H9 (cell line): ENCODE measurements around the gene AP3D1. TPM values are rescaled to one million over a fixed set of nuclear protein-coding genes. Genes with fewer than 3 reads are reported as not detected.
A peak's percentile ranks its signal among the peaks of the same experiment; 100 is the strongest.

ENCODE experiments used
- DNase-seq: peaks from one replicate; pipeline ENCODE4 v3.0.0-alpha.2; 2017
- H2AFZ ChIP-seq: one replicate; pipeline ENCODE4 v1.6.1; 2013; ENCODE audit warnings: mild to moderate bottlenecking, low read length, control low read depth, moderate library complexity
- H2AK5ac ChIP-seq: 2 replicates; pipeline ENCODE4 v1.6.1; 2013; ENCODE audit warnings: low read length, control low read depth, mixed read lengths; ENCODE audit not compliant: insufficient read length
- H2BK120ac ChIP-seq: one replicate; pipeline ENCODE4 v1.6.1; 2013; ENCODE audit warnings: low read depth, mild to moderate bottlenecking, low read length, control low read depth, inconsistent platforms; ENCODE audit not compliant: poor library complexity, severe bottlenecking
- H2BK12ac ChIP-seq: 2 replicates; pipeline ENCODE4 v1.6.1; 2013; ENCODE audit warnings: low read length, control low read depth, mixed read lengths, low read depth; ENCODE audit not compliant: insufficient read length
- H2BK15ac ChIP-seq: 2 replicates; pipeline ENCODE4 v1.6.1; 2013; ENCODE audit warnings: low read depth, low read length, control low read depth
- H2BK20ac ChIP-seq: one replicate; pipeline ENCODE4 v1.6.1; 2013; ENCODE audit warnings: low read depth, mild to moderate bottlenecking, low read length, control low read depth, inconsistent platforms; ENCODE audit not compliant: poor library complexity, severe bottlenecking
- H2BK5ac ChIP-seq: 2 replicates; pipeline ENCODE4 v1.6.1; 2013; ENCODE audit warnings: low read length, control low read depth, mixed read lengths; ENCODE audit not compliant: insufficient read length
- H3K14ac ChIP-seq: 2 replicates; pipeline ENCODE4 v1.6.1; 2013; ENCODE audit warnings: low read length, control low read depth; ENCODE audit not compliant: insufficient read depth
- H3K18ac ChIP-seq: 2 replicates; pipeline ENCODE4 v1.6.1; 2013; ENCODE audit warnings: low read depth, mild to moderate bottlenecking, mixed read lengths, low read length, control low read depth; ENCODE audit not compliant: insufficient read length
- H3K23ac ChIP-seq: 2 replicates; pipeline ENCODE4 v1.6.1; 2013; ENCODE audit warnings: low read length, control low read depth, mixed read lengths, low read depth; ENCODE audit not compliant: insufficient read length
- H3K23me2 ChIP-seq: 2 replicates; pipeline ENCODE4 v1.6.1; 2013; ENCODE audit warnings: low read depth, mild to moderate bottlenecking, mixed read lengths, low read length, control low read depth; ENCODE audit not compliant: insufficient read length, poor library complexity, severe bottlenecking
- H3K27ac ChIP-seq: 2 replicates; pipeline ENCODE4 v1.5.1; 2013; ENCODE audit warnings: low read length, control low read depth, mixed read lengths, low read depth; ENCODE audit not compliant: insufficient read length
- H3K27me3 ChIP-seq: 2 replicates; pipeline ENCODE4 v1.6.1; 2013; ENCODE audit warnings: low read length, control low read depth, inconsistent platforms; ENCODE audit not compliant: insufficient read depth
- H3K4ac ChIP-seq: 2 replicates; pipeline ENCODE4 v1.6.1; 2013; ENCODE audit warnings: low read depth, mild to moderate bottlenecking, control low read depth, inconsistent platforms, low read length, moderate library complexity
- H3K4me1 ChIP-seq: 2 replicates; pipeline ENCODE4 v1.6.1; 2013; ENCODE audit warnings: low read length, control low read depth, inconsistent platforms; ENCODE audit not compliant: insufficient read depth
- H3K4me2 ChIP-seq: 2 replicates; pipeline ENCODE4 v1.6.1; 2013; ENCODE audit warnings: low read length, control low read depth, mixed read lengths; ENCODE audit not compliant: insufficient read length, insufficient read depth
- H3K56ac ChIP-seq: 2 replicates; pipeline ENCODE4 v1.6.1; 2013; ENCODE audit warnings: low read depth, mild to moderate bottlenecking, mixed read lengths, low read length, control low read depth; ENCODE audit not compliant: insufficient read length
- H3K79me1 ChIP-seq: 2 replicates; pipeline ENCODE4 v1.6.1; 2013; ENCODE audit warnings: low read depth, mild to moderate bottlenecking, moderate library complexity, low read length, control low read depth, inconsistent platforms; ENCODE audit not compliant: insufficient read depth, poor library complexity, severe bottlenecking
- H3K79me2 ChIP-seq: 2 replicates; pipeline ENCODE4 v1.6.1; 2013; ENCODE audit warnings: low read length, control low read depth, inconsistent platforms; ENCODE audit not compliant: insufficient read depth
- H3K9ac ChIP-seq: 2 replicates; pipeline ENCODE4 v1.6.1; 2013; ENCODE audit warnings: low read length, control low read depth, mixed read lengths; ENCODE audit not compliant: insufficient read length; ENCODE audit errors: extremely low read depth
- H3K9me3 ChIP-seq: one replicate; pipeline ENCODE4 v1.6.1; 2013; ENCODE audit warnings: low read depth, low read length, inconsistent platforms; ENCODE audit not compliant: control insufficient read depth
- H3T11ph ChIP-seq: one replicate; pipeline ENCODE4 v1.6.1; 2013; ENCODE audit warnings: mild to moderate bottlenecking, low read length, control low read depth, inconsistent platforms
- H4K20me1 ChIP-seq: one replicate; pipeline ENCODE4 v1.6.1; 2013; ENCODE audit not compliant: control insufficient read depth, insufficient read length, insufficient read depth
- H4K5ac ChIP-seq: 2 replicates; pipeline ENCODE4 v1.6.1; 2013; ENCODE audit warnings: low read depth, mild to moderate bottlenecking, mixed read lengths, low read length, control low read depth; ENCODE audit not compliant: insufficient read length
- H4K8ac ChIP-seq: replicated peaks from 2 replicates; pipeline ENCODE4 v1.6.1; 2013; ENCODE audit warnings: low read length, control low read depth, mixed read lengths, low read depth; ENCODE audit not compliant: insufficient read length
- H4K91ac ChIP-seq: 2 replicates; pipeline ENCODE4 v1.6.1; 2013; ENCODE audit warnings: low read depth, mild to moderate bottlenecking, moderate library complexity, mixed read lengths, low read length, control low read depth; ENCODE audit not compliant: insufficient read length
- H3K27ac Mint-ChIP-seq, 3 experiments: 2 replicates in 2 of 3; 3 replicates in 1 of 3; pipeline ENCODE4 v1.8.0; 2020 to 2021; ENCODE audit warnings: mixed read lengths in 3 of 3, mild to moderate bottlenecking in 1 of 3, moderate library complexity in 1 of 3
- H3K27me3 Mint-ChIP-seq: 2 replicates; pipeline ENCODE4 v1.8.0; 2021; ENCODE audit warnings: low read depth, mild to moderate bottlenecking, moderate library complexity, mixed read lengths
- H3K36me3 Mint-ChIP-seq, 3 experiments: 2 replicates in 2 of 3; 3 replicates in 1 of 3; pipeline ENCODE4 v1.8.0; 2020 to 2021; ENCODE audit warnings: low read depth in 3 of 3, mixed read lengths in 3 of 3; ENCODE audit not compliant: insufficient read depth in 1 of 3
- H3K4me1 Mint-ChIP-seq, 2 experiments: 2 replicates each; pipeline ENCODE4 v1.8.0; 2020; ENCODE audit warnings: mixed read lengths in 2 of 2
- H3K4me3 Mint-ChIP-seq, 2 experiments: 2 replicates in 1 of 2; 3 replicates in 1 of 2; pipeline ENCODE4 v1.8.0; 2020 to 2021; ENCODE audit warnings: mild to moderate bottlenecking in 2 of 2, mixed read lengths in 2 of 2, moderate library complexity in 1 of 2
- H3K9me3 Mint-ChIP-seq, 2 experiments: 2 replicates in 1 of 2; 3 replicates in 1 of 2; pipeline ENCODE4 v1.8.0; 2020; ENCODE audit warnings: mild to moderate bottlenecking in 2 of 2, mixed read lengths in 2 of 2, moderate library complexity in 1 of 2
- CTCF ChIP-seq: fragments of 200-600 bp; sonication (generic); conservative IDR thresholded peaks from 3 replicates; pipeline ENCODE4 v1.8.0; 2021; ENCODE audit warnings: antibody characterized with exemption, mild to moderate bottlenecking
- WGBS: extraction: QIAGEN DNeasy Blood & Tissue Kit; methylation state at CpG from one replicate; pipeline ENCODE4 v1.1.7; 2013; ENCODE audit warnings: missing lambda C conversion rate, low lambda C conversion rate, mixed read lengths; ENCODE audit not compliant: insufficient read length; ENCODE audit errors: extremely low coverage; 5-methylcytosine and 5-hydroxymethylcytosine counted together
- total RNA-seq: library from RNA; stranded (reverse); gene quantifications from 2 replicates; pipeline ENCODE4 v1.2.1, GENCODE V29; 2021

Gene AP3D1
- total RNA-seq, 1 experiment from 2014 or later, result 142 TPM

GRCh38 chr19:2070986-2071673 lies 80.2 kb downstream of the AP3D1 start:
- no peaks in the 10 kb centered on the region for H3K23me2 ChIP-seq
- no peak overlapping the region for H3K27ac ChIP-seq

More at GRCh38 chr19:2070986-2071673, 80.2 kb downstream of the AP3D1 start:
- Histone ChIP-seq H2BK15ac (no peak overlapping the region), H2BK12ac (no peak overlapping the region), H2BK5ac (no peak overlapping the region), H3K9ac (no peak overlapping the region), H3K27me3 (no peaks in the 10 kb centered on the region), H4K5ac (no peak overlapping the region), H3K4me2 (no peak overlapping the region), H2BK120ac (no peak overlapping the region), H3K14ac (no peak overlapping the region), H3K79me2 (no peaks in the 10 kb centered on the region), H3K9me3 (no peaks in the 10 kb centered on the region), H4K20me1 (no peaks in the 10 kb centered on the region), H3K23ac (no peak overlapping the region), H4K91ac (no peak overlapping the region), H4K8ac (no peak overlapping the region), H3T11ph (no peak overlapping the region), H2AFZ (no peak overlapping the region), H3K18ac (no peak overlapping the region), H3K79me1 (no peaks in the 10 kb centered on the region), H3K4me1 (no peaks in the 10 kb centered on the region), H2AK5ac (no peak overlapping the region), H2BK20ac (no peak overlapping the region), H3K56ac (no peak overlapping the region), H3K4ac (no peak overlapping the region)
- WGBS, result no CpG with 5 or more reads among the region's 19 CpGs
- H3K9me3 Mint-ChIP-seq, result no peaks in the 10 kb centered on the region
- H3K4me1 Mint-ChIP-seq, result peaks cover 0 to 2% of the 10 kb centered on the region in 2 experiments; a peak in 1 of 4 replicates
- no peak for TF ChIP-seq CTCF
- DNase-seq, result no peak
- H3K27me3 Mint-ChIP-seq, result no peaks in the 10 kb centered on the region
- H3K4me3 Mint-ChIP-seq, result no peak overlapping the region
- H3K36me3 Mint-ChIP-seq, result peaks cover 4 to 24% (median 16%) of the 10 kb centered on the region in 3 experiments
- H3K27ac Mint-ChIP-seq, result peak overlapping the region; percentile 46 to 80 (median 61); a peak in 3 of 7 replicates
